Gastrocnemius medialis (tissue), 4 donors: ENCODE measurements around the gene RTN4RL1.

Experiments
- POLR2A ChIP-seq, 2 donors: fragments of 450-650 bp; IDR thresholded peaks; one replicate each; pipeline ENCODE4 v1.6.1; 2017; ENCODE audit warnings: antibody characterized with exemption in 2 of 2, mild to moderate bottlenecking in 2 of 2, moderate library complexity in 2 of 2
- TF ChIP-seq, protein P1 (sequence below), 5 experiments: fragments of 450-650 bp in 3 of 5; fragments of 200-600 bp in 2 of 5; sonication (generic) in 2 of 5; IDR thresholded peaks in 4 of 5; conservative IDR thresholded peaks in 1 of 5; 1 replicate in 4 of 5; 2 replicates in 1 of 5; pipeline ENCODE4 v1.5.1; 2016 to 2019; ENCODE audit warnings: antibody characterized with exemption in 5 of 5, mild to moderate bottlenecking in 3 of 5, moderate library complexity in 3 of 5

DNA sequence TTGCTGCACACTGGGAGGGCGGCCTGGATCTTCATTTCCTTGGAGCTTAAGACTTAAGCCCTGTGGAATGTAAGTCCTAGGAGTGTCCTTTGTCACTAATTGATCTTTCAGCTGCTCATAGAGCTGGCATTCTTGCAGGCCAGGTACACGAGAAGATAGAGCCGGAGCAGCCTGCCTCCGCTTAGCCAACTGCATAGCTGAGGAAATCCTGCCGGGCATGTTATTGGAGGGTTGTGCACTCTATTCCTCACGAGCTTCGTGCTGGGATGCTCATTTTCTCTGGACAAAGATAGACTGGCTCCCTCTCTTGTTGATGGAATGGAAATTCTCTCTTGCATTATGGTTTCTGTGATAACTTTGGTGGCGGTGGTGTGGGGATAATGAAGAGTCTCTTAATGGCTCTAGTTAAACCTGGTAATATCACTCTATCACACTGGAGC is 118.5 kb downstream of the RTN4RL1 start:
- TF ChIP-seq, protein P1, sequence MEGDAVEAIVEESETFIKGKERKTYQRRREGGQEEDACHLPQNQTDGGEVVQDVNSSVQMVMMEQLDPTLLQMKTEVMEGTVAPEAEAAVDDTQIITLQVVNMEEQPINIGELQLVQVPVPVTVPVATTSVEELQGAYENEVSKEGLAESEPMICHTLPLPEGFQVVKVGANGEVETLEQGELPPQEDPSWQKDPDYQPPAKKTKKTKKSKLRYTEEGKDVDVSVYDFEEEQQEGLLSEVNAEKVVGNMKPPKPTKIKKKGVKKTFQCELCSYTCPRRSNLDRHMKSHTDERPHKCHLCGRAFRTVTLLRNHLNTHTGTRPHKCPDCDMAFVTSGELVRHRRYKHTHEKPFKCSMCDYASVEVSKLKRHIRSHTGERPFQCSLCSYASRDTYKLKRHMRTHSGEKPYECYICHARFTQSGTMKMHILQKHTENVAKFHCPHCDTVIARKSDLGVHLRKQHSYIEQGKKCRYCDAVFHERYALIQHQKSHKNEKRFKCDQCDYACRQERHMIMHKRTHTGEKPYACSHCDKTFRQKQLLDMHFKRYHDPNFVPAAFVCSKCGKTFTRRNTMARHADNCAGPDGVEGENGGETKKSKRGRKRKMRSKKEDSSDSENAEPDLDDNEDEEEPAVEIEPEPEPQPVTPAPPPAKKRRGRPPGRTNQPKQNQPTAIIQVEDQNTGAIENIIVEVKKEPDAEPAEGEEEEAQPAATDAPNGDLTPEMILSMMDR (IDR thresholded peaks at IDR 0.05 in 4 of 5, conservative IDR thresholded peaks at IDR 0.05 in 1 of 5): no peak
- no peak for TF ChIP-seq POLR2A (IDR thresholded peaks at IDR 0.05)
